HuH-7 (cell line): ENCODE results near the gene MAMLD1.

Source experiments
- DNase-seq: peaks from one replicate; pipeline ENCODE4 v3.0.0; 2011; ENCODE audit warnings: low spot score

MAMLD1 gene

DNA sequence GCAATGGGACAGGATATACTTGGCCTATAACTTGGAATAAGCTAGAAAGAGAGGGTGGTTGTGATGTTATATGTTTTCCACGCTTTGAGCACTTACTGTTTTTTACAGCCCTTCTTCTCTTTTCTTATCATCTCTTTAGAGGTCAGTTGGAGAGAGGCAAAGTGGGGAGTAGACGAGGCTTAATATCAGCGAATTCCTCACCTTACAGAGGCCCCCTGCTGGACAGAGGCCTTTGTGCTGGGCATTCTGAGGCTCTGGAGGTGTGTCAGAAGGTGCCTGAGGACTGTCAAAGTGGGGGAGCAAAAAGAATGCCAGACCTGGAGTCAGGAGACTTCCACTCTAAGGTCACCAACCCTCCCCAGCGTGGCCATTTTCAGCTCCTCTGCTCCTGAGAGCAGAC is 42.5 kb downstream of the MAMLD1 start:
- peak; percentile 8 for DNase-seq

DNA sequence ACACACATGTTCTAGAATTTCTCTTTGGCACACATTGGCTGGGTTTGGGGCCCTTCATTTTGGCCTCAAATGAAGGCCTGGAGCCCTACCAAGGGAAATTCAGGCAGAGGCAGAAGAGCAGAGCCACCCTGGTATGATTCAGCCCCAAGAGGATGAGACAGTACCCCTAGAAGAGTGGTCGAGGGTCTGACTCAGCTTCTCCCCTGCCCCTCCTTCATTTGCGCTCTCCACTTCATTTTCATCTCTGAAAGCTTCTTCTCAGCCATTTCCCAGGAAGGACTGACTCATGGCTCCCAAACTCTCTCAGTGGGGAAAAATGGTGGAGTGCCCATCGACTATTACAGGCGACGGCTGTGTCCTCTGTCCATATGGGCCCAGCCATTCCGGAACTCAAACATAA is 43.5 kb downstream of the MAMLD1 start:
- no peak for DNase-seq

DNA sequence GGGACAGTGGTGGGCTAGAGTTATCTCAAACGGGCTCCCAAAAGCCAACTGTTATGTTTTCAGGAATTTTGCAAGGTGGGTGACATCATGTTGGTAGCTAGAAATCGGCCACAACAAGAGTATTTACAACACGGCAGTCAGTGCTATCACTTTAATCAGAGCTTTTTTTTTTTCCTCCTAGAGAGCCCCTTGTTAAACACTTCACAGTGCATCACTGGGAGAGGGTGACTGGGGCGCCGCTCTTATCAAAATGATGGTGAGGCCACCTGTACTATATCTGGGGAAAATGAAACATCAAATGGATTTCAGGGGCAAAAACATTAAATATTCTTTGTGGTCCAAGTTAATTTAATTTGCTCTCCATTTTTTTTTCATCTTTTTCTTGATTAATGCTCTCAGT is 44.9 kb downstream of the MAMLD1 start:
- DNase-seq, result no peak

DNA sequence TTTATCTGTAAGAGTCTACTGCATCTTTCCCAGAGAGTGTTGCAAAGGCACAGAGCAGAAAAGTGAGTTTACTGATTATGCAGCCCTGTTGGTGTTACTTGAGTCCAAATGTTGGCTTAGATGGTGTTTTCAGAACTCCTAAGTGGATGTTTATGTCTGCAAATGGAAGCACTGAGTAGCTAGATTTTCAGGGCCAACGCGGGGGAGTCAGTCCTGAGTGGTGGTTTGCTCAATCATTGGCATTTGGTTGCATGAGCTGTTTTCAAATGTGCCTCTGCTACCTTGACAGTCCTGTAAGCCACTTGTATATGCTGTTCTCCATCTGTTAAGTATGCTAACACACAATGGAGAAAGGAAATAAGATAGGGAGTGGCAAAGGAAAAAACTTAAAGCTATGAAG is 45.4 kb downstream of the MAMLD1 start:
- no peak for DNase-seq

DNA sequence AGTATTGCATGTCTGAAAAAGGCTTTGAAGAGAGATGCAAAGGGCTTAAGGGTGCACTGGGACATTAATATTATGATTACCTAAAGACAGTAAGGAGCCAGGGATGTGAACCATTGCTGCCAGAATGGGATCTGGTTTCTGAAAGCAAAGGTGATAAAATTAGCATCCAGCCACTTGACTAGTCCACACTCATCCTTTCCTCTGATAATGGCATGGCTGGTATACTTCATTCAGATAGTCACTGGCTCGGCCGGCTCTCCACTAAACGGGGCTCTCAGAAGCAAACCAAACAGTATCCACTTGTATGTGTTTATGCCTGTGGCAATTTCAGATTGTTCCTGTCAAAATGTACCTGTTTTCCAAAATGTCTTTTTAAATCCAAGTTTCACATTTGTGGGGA is 46.4 kb downstream of the MAMLD1 start:
- no peak for DNase-seq

DNA sequence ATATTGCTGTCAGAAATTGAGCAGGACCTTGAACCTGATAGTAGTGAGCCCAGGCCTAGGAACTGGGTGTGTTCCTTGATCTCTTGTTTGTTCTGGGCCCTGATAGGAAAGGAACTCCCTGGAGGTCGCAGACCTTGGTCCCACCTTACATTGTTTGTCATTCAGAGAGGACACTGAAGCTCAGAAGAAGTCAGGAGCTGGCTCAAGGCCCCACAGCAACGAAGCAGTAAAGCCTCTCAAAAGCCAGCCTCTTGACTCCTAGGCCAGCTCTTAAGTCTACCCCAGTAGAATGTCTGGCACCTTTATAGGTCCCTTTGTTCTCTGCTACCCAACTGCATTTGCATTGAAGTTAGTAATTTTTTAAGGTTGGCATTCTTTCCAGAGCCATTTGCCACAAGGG is 46.8 kb downstream of the MAMLD1 start:
- no peak for DNase-seq

DNA sequence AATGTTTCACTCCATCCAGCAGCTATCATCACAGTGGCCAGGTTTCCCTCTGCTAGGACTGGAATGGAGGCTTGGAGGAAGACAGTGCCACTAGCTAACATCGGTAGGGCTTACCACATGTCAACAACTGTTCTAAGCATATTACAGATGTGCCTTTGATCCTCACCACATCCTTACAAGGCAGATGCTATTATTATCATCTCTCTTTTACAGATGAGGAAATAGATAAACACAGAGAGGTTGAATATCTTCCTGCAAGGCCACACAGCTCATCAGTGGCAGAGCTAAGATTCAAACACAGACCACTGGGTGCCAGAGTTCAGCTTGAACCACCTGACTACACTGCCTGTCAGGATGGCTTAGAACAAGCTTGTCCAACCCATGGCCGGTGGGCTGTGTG is 47.4 kb downstream of the MAMLD1 start:
- no peak for DNase-seq

DNA sequence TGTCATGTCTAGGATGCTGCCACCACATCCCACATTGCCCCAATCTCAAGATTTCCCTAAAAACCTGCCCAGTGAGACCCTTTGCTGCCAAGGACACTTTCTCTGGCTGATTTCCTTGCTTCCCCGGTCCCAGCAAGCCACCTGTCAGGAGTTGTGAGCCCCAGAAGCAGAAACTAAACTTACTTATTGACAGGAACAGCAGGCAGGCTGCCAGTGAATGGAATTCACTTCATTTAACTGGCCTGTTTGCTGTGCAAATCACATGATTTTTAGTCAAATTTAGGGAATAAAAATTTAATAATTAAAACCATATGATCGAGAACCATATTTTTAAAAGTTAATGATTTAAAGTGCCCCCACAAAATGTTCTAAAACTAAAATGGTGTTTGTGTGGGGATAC is 48.5 kb downstream of the MAMLD1 start:
- DNase-seq, result no peak

DNA sequence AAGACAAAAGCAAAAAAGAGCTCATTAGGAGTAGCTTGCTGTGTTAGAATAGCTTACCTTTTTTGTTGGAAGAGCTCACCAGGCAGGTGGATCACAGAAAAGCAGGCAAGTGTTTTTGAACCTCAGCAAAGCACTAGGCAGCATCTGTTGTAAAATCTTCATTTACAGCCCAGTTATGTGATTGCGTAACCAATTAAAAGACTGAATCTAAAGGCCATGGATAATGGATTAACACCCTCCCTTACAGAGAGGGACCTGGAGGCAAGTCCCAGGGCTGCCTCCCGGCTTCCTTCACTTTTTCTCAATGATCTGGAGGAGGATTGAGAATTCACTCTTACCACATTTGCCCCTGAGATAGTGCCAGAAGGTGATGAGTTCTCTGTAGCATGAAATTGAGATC is 51.1 kb downstream of the MAMLD1 start:
- no peak for DNase-seq

DNA sequence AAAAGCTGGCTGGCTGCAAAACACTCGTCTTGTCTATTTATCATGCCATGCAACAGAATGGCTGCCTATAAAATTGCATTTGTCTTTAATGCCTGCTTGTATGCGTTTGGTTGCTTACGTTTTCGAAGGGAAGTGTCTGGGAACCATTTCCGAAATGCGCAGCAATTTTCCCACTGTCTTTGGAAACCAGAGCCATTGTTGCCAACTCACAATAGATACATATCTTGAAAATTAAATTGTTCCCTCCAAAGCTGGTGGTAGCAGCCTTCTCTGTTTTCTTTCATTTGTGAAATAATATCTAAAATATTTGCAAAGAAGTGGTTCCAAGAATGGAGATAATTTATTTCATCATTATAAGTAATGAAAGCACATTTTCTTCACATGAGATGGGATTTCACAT is 53.4 kb downstream of the MAMLD1 start:
- no peak for DNase-seq

DNA sequence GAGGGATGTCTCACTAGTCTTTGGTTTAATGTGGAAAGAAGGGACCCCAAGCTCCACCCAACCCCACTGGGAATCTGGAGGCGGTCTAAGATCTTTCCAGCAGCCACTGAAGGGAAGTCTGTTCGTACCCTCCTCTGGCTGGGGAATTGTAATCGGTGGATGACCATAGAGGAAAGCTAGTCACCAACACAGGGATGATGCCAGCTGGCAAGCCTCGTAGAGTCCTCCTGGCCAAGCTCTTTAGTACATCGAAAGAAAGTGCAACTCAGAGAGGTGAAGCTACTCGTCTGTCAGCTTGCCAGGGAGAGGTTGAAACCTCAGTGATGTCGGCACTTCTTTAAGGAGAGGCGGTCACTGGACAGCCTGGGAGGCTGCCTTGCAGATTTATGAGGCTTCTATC is 58.7 kb downstream of the MAMLD1 start:
- no peak for DNase-seq

DNA sequence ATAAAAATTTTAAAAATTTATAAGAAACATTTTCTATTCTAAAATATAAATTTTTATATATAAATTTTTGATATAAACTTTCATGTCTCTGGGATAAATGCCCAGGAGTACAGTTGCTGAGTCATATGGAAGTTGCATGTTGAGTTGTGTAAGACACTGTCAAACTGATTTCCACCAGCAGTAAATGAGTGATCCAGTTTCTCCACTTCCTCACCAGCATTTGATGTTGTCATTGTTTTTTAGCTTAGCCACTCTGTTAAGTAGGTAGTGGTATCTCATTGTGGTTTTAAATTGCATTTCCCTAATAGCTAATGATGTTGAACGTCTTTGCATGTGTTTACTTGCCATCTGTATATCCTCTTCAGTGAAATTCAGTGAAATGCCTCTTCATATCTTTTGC is 66.5 kb downstream of the MAMLD1 start:
- DNase-seq, result no peak

DNA sequence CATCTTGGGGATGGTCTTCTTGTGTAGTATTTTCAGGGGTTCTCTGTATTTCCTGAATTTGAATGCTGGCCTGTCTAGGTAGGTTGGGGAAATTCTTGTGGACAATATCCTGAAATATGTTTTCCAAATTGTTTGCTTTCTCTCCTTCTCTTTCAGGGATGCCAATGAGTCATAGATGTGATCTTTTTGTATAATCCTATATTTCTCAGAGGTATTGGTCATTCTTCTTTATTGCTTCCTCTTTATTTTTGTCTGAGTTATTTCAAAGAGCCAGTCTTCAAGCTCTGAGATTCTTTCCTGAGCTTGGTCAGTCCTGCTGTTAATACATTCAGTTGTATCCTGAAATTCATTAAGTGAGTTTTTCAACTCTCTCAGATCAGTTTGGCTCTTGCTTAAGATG is 73.1 kb downstream of the MAMLD1 start:
- no peak for DNase-seq

DNA sequence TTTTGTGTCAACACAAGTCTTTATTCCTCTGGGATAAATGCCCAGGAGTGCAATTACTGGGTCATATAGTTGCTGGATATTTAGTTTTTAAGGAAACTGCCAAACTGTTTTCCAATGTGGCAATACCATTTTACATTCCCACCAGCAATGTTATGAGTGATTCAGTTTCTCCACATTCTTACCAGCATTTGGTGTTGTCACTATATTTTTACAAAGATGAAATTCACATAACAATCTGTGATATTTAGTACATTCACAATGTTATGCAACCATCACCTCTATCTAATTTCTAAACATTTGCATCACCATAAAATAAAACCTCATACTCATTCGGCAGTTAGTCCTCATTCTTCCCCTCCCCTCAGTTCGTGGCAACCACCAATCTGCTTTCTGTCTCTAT is 75.0 kb downstream of the MAMLD1 start:
- no peak for DNase-seq

DNA sequence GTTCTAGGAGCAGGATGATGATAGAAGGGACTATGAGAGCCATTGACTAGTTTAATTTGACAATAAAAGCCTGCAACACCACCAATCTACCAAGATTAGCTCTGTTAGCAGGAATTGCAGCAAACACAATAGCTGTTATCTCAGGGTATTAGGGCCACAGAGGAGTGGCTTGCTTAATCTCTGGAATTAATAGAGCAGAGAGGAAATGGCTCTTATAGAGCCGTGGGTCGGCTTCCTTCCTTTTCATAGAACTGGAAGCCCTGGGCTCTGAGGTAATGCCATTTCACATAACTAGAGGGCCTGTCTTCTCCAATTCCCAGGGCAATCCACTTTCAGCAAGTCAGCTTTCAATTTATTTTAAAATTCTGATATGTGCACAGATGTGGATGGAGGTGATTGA is 83.0 kb downstream of the MAMLD1 start:
- no peak for DNase-seq

DNA sequence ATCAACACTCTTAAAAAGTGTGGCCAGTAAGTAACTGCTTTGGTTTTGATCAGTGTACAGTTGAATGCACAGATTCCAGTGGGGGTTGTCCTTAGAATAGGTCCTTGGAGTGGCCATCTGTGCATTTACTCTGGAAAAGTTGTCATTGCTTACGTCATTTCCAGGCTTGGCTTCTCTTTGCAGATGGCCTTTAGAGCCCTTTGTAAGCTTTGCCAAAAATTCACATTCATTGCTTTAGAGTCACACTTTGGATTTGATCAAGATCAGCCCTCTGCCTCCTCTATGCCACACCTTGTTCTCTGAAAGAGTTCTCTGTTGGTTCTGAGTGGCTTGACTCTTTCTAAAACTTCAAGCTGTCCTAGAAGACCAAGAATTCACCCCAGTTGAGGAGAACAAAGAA is 83.9 kb downstream of the MAMLD1 start:
- no peak for DNase-seq

DNA sequence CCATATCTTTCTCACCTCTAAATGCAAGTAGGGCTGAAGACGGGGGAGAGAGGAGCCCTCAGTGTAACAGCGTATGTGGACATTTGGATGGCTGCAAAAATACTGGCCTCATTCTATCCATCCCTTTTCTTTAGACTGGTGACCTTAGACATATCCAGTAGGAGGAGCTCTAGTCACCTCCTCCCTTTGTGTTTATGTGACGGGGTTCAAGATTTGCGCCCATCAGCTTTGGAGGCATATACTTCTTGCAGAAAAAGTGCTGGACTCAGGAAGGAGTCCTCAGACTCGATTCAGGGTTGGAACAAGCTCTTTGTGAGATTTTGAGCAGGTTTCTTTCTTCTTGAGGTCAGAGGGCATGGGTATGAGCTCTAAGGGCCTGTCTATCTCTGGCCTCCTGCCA is 86.2 kb downstream of the MAMLD1 start:
- no peak for DNase-seq

DNA sequence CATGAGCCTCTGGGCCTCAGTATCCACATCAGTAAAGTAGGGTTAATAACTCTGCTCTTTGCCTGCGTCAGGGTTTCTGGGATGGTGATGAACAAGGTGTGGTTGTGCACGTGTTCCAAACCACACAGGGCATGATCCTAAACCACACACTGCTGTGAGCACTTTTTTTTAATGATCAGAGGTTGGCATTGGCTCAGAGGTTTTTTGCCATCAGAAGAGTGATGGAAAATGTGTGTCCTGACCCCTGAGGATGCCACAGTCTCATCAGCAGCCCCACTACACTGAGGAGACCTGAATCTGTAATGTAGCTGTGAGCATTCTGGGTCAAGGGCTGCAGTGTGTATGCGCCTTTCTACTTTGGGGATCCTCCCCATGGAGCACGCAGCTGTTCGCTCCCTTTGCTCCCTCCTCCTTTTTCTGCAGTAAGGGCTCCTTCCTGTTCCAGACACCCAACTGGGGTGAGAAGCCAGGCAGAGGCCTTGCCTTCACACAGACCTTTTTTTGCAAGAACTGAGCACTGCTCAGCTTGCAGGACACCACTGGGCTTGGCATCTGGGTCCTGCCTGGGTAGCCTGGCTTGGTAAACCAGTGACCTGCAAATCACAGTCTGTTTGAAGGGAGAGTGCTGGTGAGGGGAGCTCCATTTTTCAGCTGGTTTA is 87.5 kb downstream of the MAMLD1 start:
- DNase-seq, result no peak

DNA sequence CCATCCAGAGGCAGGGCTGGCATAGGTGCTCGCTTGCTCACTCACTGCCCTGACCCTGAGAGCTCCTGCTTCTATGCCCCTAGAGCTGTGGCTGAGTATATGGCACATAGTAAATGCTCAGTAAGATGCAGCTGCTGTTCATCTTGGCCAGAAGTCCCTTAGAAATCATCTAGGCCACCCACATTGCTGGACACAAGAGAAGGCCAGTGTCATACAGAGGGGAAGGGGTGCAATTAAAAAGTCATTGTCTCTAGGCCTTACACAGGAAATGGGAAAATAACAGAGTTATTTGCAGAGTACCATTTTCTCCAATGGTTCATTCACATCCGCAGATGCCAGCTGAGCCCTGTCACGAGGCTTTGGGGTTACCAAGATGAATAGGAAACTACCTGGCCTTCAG is 88.8 kb downstream of the MAMLD1 start:
- DNase-seq, result no peak

DNA sequence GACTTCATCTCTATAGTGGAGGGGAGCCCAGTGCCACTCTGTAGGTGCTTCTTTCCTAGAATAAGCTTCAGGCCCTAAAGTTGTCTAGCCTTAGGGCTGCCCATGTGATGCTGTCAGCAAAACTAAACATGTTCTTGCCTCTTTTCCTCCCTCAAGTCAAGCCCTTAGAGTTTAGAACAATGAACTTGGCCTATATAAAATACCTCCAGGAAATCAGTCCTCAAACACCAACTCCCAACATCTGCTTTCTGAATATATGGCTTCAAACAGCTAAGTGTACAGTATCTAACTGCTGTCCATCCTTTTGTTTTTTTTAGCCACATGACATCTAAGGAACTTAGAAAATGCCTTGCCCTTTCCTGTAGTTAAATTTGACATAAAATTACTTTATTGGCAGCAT is 91.0 kb downstream of the MAMLD1 start:
- DNase-seq, result no peak

DNA sequence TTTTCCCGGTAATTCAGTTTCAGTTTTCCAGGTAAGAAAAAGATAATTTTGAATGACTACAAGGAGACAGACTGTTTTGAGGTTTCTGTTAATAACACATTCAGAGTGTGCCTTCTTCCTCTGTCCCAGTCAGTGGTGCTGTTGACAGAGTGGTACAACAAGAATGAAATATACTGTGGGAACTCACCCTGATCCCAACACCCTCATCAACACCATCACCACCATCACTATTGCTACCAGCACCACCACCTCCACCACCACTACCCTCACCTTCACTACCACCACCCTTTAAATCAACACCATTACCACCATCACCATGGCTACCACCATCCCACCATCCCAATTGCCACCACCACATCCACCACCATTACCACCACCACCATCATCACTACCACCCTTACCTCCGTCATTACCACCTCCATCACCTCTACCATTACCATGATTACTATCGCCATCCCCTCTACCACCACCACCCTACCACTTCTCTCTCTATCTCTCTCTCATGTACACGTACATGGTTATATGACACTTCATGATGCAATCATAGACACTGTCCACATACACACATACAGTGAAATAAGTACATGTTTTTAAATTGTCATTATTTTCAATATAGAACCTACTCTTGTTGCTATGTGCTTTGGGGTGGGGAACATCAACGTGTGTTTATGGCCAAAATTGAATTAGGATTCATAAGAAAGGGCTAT is 91.5 kb downstream of the MAMLD1 start:
- no peak for DNase-seq

DNA sequence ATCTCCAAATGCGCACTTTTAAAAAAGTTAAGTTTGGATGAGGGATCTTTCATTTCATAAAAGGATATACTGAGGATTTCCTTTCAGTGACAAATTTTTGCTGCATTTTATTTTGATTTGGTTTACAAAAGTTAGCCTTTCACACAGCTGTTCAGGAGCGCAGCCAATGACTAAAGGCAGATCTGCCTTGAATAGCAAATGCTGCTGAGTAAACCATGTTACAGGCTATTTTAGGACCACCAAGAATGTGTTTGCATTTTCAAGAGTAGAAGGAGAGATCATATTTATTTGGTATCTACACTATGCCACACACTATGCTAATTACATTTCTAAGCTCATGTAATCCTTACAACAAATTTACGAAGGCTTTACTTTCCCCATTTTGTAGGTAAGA is 92.1 kb downstream of the MAMLD1 start:
- no peak for DNase-seq

DNA sequence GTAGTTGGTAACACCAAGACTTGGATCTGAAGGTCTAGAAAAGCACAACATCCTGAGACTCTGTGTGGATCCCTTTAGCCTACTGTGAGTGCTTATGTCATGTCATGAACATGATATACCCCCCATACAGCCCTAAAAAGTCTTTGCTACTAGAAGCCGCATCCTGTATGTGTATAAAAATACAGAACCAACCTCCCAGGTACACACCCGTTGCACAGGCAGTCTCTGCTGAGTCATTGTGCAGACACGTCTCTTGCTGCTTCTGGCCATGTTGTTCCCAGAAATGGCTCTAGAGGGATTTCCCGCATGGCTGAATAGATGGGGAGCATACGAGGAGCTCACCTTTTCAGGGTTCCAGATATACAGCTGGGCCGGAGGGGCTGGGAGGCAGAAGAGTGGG is 93.3 kb downstream of the MAMLD1 start:
- no peak for DNase-seq

DNA sequence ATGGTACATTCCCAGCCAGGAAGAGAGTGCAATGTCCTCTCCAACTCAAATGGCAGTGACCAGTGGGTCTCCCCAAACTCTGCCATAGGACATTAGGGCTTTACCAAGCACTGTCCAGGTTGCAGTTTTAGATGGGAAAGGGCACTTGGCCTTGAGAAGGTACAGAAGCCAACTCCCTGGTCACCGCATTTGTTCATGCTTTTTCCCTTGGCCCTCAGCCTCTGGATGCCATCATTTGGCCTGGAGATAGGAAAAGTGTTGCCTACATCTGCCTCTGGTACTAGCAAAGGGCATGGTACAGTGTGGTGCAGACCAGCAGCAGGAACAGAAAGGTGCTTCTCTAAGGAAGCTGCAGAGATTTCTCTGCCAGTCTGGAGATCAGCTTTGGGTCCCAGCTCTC is 93.8 kb downstream of the MAMLD1 start:
- DNase-seq, result no peak
